GM12892 (cell line): Measurements from ENCODE around the gene AACS.

Experiments used
- POLR2A ChIP-seq: IDR thresholded peaks from 2 replicates; pipeline ENCODE4 v1.6.1; 2011; ENCODE audit warnings: low read depth, low read length, control low read depth
- POLR2AphosphoS5 ChIP-seq: IDR thresholded peaks from 2 replicates; pipeline ENCODE4 v1.6.1; 2011; ENCODE audit warnings: low read depth, low read length, control low read depth
- TAF1 ChIP-seq: IDR thresholded peaks from 2 replicates; pipeline ENCODE4 v1.6.1; 2011; ENCODE audit warnings: low read depth, mild to moderate bottlenecking, control low read depth, low read length, borderline replicate concordance

DNA sequence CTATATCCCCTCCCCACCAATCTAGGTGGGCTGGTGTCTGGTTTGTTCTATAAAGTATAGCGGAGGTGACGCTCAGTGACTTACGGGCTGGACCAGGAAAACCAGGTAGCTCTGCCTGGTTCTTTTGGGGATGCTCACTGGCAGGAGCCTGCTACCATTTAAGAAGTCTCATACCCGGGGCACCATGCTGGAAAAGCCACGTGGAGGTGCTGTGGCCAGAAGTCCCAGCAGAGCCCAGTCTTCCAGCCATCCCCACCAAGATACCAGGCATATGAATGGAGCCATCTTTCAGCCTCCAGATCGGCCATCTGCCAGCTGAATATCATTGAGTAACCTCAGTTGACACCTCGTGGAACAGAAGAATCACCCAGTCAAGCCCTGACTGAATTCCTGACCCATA lies 87.2 kb downstream of the AACS start:
- no peak for TF ChIP-seq POLR2A
- TF ChIP-seq TAF1, result no peak
- TF ChIP-seq POLR2AphosphoS5, result no peak
